COLO668 (cell line): ENCODE results near the gene RND2.

Experiments used
- DNase-seq: peaks from one replicate; lab custom pipeline; 2025; ENCODE audit not compliant: unreplicated experiment; lab: John Stamatoyannopoulos, UW

Gene RND2

DNA sequence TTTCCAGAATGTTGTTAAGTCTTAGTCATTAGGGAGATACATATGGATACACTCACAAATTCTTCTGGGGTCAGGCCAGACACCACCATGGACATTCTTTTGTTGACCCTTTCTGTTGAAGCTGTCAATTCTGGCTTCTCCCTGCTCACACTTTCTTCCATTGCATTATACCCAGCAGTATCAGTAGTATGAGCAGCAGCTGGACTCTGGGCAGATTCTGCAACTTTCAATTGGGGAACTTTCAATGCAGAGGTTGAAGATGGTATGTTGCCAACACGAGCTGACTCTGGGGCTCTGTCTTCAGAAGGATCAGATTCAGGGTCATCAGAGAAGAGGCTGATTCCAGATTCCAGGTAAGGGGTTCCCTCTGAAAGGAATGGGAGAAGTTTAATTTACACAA, 45.8 kb downstream of the RND2 start:
- no peak for DNase-seq

DNA sequence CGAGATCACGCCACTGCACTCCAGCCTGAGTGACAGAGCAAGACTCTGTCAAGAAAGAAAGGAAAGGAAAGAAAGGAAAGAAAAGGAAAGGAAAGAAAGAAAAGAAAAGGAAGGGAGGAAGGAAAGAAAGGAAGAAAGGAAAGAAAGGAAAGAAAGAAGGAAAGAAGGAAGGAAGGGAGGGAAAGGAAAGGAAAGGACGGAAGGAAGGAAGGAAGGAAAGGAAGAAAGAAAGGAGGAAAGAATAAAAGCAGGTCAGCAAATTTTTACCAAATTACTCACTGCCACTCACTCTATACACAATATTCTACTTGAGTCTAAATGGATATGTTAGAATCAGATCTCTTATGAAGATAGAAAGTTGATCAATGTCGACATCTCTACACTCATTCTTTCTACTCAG, 49.8 kb downstream of the RND2 start:
- no peak for DNase-seq

DNA sequence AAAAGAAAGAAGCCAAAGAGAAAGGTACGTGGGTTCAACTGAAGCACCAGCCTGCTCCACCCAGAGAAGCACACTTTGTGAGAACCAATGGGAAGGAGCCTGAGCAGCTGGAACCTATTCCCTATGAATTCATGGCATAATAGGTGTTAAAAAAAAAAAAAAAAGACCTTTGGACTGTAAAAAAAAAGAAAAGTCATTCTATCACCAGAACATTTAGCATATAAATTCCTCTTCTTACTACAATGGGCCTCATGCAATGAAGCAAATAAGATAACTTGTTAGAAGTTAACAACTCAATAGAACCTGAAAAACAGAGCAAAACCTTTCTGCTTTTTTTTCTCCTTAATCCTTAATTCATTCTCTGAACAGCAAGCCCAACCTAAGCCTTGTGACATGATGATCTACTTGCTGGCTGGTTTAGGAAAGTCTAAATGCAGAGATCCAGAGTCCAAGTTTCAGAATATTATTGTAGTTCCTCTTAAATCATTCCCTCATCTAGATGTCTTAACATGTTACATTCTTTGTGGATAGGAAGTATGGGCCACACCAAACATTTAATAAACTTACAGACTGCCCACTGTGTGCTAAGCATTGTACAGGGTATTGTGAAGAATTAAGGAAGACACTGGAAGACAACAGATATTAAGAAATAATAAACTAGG, 54.7 kb downstream of the RND2 start:
- DNase-seq, result no peak
